ENCODE measurements around the gene EFCAB11. TPM values are rescaled to one million over a fixed set of nuclear protein-coding genes. Genes with fewer than 3 reads are reported as not detected.

EFCAB11 gene
- total and polyA plus RNA-seq, 2 of the 4 experiments (the other 2 are of a cell fraction), result 2.2 to 5.3 TPM

GRCh38 chr14:89889626-89890025 lies 64.9 kb downstream of the EFCAB11 start:
- H4K5ac ChIP-seq (ENCODE audit: low read depth, low read length), result no peak overlapping the region; the same call in 1 of the 2 replicates
- H4K8ac ChIP-seq (ENCODE audit: low read depth in 2 of 2, low read length in 2 of 2), result no peak overlapping the region
- H3K18ac ChIP-seq (ENCODE audit: low read depth, low read length), result no peak overlapping the region; the same call in 1 of the 2 replicates
- no peak for TF ChIP-seq CHD1 (IDR thresholded peaks at IDR 0.05; ENCODE audit: low read depth, low read length)
- TF ChIP-seq MXI1 (IDR thresholded peaks at IDR 0.05; ENCODE audit: borderline replicate concordance, low read depth, low read length), result no peak
- no peak for TF ChIP-seq FOS (IDR thresholded peaks at IDR 0.05; ENCODE audit: low read depth, low read length)
- TF ChIP-seq USF2 (IDR thresholded peaks at IDR 0.05; ENCODE audit: low read depth, low read length), result no peak
- TF ChIP-seq RCOR1 (IDR thresholded peaks at IDR 0.05; ENCODE audit: insufficient replicate concordance, low read length), result no peak
- no peak for TF ChIP-seq RFX5 (IDR thresholded peaks at IDR 0.05; ENCODE audit: low read depth, low read length)
- no peak for TF ChIP-seq RAD21 (IDR thresholded peaks at IDR 0.05; ENCODE audit: low read length)
- TF ChIP-seq POLR2A (IDR thresholded peaks at IDR 0.05; ENCODE audit: low read depth, low read length), result no peak
- no peak for TF ChIP-seq NFE2L2 (IDR thresholded peaks at IDR 0.05; ENCODE audit: low read depth, low read length)
- TF ChIP-seq, protein P1, sequence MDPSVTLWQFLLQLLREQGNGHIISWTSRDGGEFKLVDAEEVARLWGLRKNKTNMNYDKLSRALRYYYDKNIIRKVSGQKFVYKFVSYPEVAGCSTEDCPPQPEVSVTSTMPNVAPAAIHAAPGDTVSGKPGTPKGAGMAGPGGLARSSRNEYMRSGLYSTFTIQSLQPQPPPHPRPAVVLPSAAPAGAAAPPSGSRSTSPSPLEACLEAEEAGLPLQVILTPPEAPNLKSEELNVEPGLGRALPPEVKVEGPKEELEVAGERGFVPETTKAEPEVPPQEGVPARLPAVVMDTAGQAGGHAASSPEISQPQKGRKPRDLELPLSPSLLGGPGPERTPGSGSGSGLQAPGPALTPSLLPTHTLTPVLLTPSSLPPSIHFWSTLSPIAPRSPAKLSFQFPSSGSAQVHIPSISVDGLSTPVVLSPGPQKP (IDR thresholded peaks at IDR 0.05; ENCODE audit: borderline replicate concordance, low read depth, low read length), result no peak
- no peak overlapping the region for H3K4ac ChIP-seq (ENCODE audit: low read depth, low read length)
- H3K23ac ChIP-seq (ENCODE audit: low read depth, low read length), result no peak overlapping the region
- 0 out of 2 replicates have a peak, but pooled peaks cover 2% of the 10 kb centered on the region for H3K9me3 ChIP-seq (ENCODE audit: control insufficient read depth, insufficient read depth, low read length)
- H2AK9ac ChIP-seq (replicated peaks; ENCODE audit: low read depth, low read length, poor library complexity), result no peak overlapping the region
- no peak overlapping the region for H3K56ac ChIP-seq (ENCODE audit: extremely low read depth, insufficient read depth, low read length)
- H4K91ac ChIP-seq (ENCODE audit: insufficient read depth, low read depth, low read length), result no peak overlapping the region
- no peak overlapping the region for H2BK5ac ChIP-seq (ENCODE audit: low read depth, low read length, poor library complexity, severe bottlenecking)
- H2AFZ ChIP-seq (replicated peaks; ENCODE audit: low read length, poor library complexity), result no peak overlapping the region
- no peak for DNase-seq
- no CpG with 5 or more reads among the region's 4 CpGs for WGBS, 2 experiments (ENCODE audit: extremely low coverage in 2 of 2, insufficient read length in 1 of 2)
- no peaks in the 10 kb centered on the region for H3K4me1 ChIP-seq (ENCODE audit: control insufficient read depth, insufficient read depth, low read length)
- ChIA-PET POLR2A (ENCODE audit: unreplicated experiment) (no interaction called here), CTCF (interaction anchor here (0.7 to 1.1 kb wide), 2 partner anchors 14 to 676 kb away, joined by 3 read pairs; no protein-coding TSS in a partner anchor)
- no peak for ATAC-seq (ENCODE audit: low read depth)
- no peak overlapping the region for H3K9ac ChIP-seq (ENCODE audit: low read depth, low read length)
- BruUV-seq (replicated peaks), result no TSS peak
- H2BK20ac ChIP-seq (ENCODE audit: low read depth, low read length), result no peak overlapping the region
- no peak overlapping the region for H3K27ac ChIP-seq (ENCODE audit: insufficient read depth, low read length)
- no peak overlapping the region for H2BK15ac ChIP-seq (ENCODE audit: low read depth, low read length)
- H2AK5ac ChIP-seq (ENCODE audit: low read depth, low read length), result no peak overlapping the region
- no peaks in the 10 kb centered on the region for H3K9me1 ChIP-seq (ENCODE audit: insufficient read depth, low read length)
- no peak overlapping the region for H3K4me3 ChIP-seq (ENCODE audit: insufficient read depth, low read depth, low read length)
- no peaks in the 10 kb centered on the region for H4K20me1 ChIP-seq (ENCODE audit: insufficient read depth, low read length)
- no peak overlapping the region for H2BK120ac ChIP-seq (ENCODE audit: low read depth, low read length)
- H3K79me1 ChIP-seq (ENCODE audit: low read depth in 1 of 2, low read length in 2 of 2), result no peaks in the 10 kb centered on the region; a peak in 1 of 4 replicates
- no peak overlapping the region for H3K14ac ChIP-seq (replicated peaks; ENCODE audit: low read depth, low read length)
- intact Hi-C loops (cut with micrococcal nuclease), result no loop called here
- H3K4me2 ChIP-seq (ENCODE audit: low read depth, low read length), result no peak overlapping the region
- in situ Hi-C loops (cut with MboI; ENCODE audit: low sequenced_read_pairs), result no loop called here
- no peaks in the 10 kb centered on the region for H3K36me3 ChIP-seq (ENCODE audit: control insufficient read depth, insufficient read depth, low read length)
- H3K27me3 ChIP-seq (ENCODE audit: control insufficient read depth, insufficient read depth, low read length), result no peaks in the 10 kb centered on the region
- dilution Hi-C loops (cut with HindIII; ENCODE audit: low sequenced_read_pairs, unreplicated experiment), result no loop called here
